Measurements from ENCODE around the gene DDR1.

The DDR1 gene

GRCh38 chr6:30894935-30895334, 10.6 kb downstream of the DDR1 start:
- TF ChIP-seq, protein P1, sequence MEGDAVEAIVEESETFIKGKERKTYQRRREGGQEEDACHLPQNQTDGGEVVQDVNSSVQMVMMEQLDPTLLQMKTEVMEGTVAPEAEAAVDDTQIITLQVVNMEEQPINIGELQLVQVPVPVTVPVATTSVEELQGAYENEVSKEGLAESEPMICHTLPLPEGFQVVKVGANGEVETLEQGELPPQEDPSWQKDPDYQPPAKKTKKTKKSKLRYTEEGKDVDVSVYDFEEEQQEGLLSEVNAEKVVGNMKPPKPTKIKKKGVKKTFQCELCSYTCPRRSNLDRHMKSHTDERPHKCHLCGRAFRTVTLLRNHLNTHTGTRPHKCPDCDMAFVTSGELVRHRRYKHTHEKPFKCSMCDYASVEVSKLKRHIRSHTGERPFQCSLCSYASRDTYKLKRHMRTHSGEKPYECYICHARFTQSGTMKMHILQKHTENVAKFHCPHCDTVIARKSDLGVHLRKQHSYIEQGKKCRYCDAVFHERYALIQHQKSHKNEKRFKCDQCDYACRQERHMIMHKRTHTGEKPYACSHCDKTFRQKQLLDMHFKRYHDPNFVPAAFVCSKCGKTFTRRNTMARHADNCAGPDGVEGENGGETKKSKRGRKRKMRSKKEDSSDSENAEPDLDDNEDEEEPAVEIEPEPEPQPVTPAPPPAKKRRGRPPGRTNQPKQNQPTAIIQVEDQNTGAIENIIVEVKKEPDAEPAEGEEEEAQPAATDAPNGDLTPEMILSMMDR (IDR thresholded peaks at IDR 0.05; ENCODE audit: poor library complexity, severe bottlenecking): no peak
- Histone ChIP-seq H3K9me3 (ENCODE audit: severe bottlenecking) (no peaks in the 10 kb centered on the region), H3K27me3 (ENCODE audit: insufficient read depth, poor library complexity, severe bottlenecking) (no peaks in the 10 kb centered on the region), H3K36me3 (ENCODE audit: low read depth) (peaks cover 94% of the 10 kb centered on the region), H3K27ac (ENCODE audit: poor library complexity, severe bottlenecking) (no peak overlapping the region), H3K4me1 (ENCODE audit: insufficient read depth, poor library complexity, severe bottlenecking) (peaks cover 7% of the 10 kb centered on the region), H3K4me3 (ENCODE audit: severe bottlenecking) (no peak overlapping the region)
- ATAC-seq (ENCODE audit: low read depth) (no peak), DNase-seq (ENCODE audit: low spot score) (no peak)

GRCh38 chr6:30895343-30895742, 11.0 kb downstream of the DDR1 start:
- Histone ChIP-seq H3K4me3 (ENCODE audit: severe bottlenecking) (no peak overlapping the region), H3K27ac (ENCODE audit: poor library complexity, severe bottlenecking) (no peak overlapping the region), H3K27me3 (ENCODE audit: insufficient read depth, poor library complexity, severe bottlenecking) (no peaks in the 10 kb centered on the region), H3K9me3 (ENCODE audit: severe bottlenecking) (no peaks in the 10 kb centered on the region), H3K36me3 (ENCODE audit: low read depth) (peaks cover 90% of the 10 kb centered on the region), H3K4me1 (ENCODE audit: insufficient read depth, poor library complexity, severe bottlenecking) (peaks cover 3% of the 10 kb centered on the region)
- DNase-seq (ENCODE audit: low spot score) (no peak), ATAC-seq (ENCODE audit: low read depth) (no peak)
- TF ChIP-seq, protein P1 (IDR thresholded peaks at IDR 0.05; ENCODE audit: poor library complexity, severe bottlenecking): no peak

DNA sequence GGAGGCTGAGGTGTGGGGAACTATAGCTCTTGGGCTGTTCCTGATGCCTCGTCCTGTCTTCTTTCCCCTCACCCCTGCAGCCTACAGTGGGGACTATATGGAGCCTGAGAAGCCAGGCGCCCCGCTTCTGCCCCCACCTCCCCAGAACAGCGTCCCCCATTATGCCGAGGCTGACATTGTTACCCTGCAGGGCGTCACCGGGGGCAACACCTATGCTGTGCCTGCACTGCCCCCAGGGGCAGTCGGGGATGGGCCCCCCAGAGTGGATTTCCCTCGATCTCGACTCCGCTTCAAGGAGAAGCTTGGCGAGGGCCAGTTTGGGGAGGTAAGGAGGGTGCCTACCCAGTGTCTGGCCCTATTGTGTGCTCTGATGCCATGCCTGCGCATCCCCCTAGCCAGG, 12.2 kb downstream of the DDR1 start:
- DNase-seq (ENCODE audit: low spot score): no peak
- Histone ChIP-seq H3K4me1 (ENCODE audit: insufficient read depth, poor library complexity, severe bottlenecking) (no peaks in the 10 kb centered on the region), H3K4me3 (ENCODE audit: severe bottlenecking) (no peak overlapping the region), H3K27ac (ENCODE audit: poor library complexity, severe bottlenecking) (no peak overlapping the region), H3K27me3 (ENCODE audit: insufficient read depth, poor library complexity, severe bottlenecking) (no peaks in the 10 kb centered on the region), H3K36me3 (ENCODE audit: low read depth) (peaks cover 78% of the 10 kb centered on the region), H3K9me3 (ENCODE audit: severe bottlenecking) (no peaks in the 10 kb centered on the region)
- TF ChIP-seq, protein P1 (IDR thresholded peaks at IDR 0.05; ENCODE audit: poor library complexity, severe bottlenecking): no peak
- no peak for ATAC-seq (ENCODE audit: low read depth)

GRCh38 chr6:30897882-30898281, 13.6 kb downstream of the DDR1 start:
- no peaks in the 10 kb centered on the region for H3K4me1 ChIP-seq (ENCODE audit: insufficient read depth, poor library complexity, severe bottlenecking)
- H3K4me3 ChIP-seq (ENCODE audit: severe bottlenecking): no peak overlapping the region
- TF ChIP-seq, protein P1 (IDR thresholded peaks at IDR 0.05; ENCODE audit: poor library complexity, severe bottlenecking): no peak
- no peak for DNase-seq (ENCODE audit: low spot score)
- H3K9me3 ChIP-seq (ENCODE audit: severe bottlenecking): no peaks in the 10 kb centered on the region
- ATAC-seq (ENCODE audit: low read depth): no peak
- H3K27ac ChIP-seq (ENCODE audit: poor library complexity, severe bottlenecking): no peak overlapping the region
- H3K27me3 ChIP-seq (ENCODE audit: insufficient read depth, poor library complexity, severe bottlenecking): no peaks in the 10 kb centered on the region
- H3K36me3 ChIP-seq (ENCODE audit: low read depth): peaks cover 65% of the 10 kb centered on the region

DNA sequence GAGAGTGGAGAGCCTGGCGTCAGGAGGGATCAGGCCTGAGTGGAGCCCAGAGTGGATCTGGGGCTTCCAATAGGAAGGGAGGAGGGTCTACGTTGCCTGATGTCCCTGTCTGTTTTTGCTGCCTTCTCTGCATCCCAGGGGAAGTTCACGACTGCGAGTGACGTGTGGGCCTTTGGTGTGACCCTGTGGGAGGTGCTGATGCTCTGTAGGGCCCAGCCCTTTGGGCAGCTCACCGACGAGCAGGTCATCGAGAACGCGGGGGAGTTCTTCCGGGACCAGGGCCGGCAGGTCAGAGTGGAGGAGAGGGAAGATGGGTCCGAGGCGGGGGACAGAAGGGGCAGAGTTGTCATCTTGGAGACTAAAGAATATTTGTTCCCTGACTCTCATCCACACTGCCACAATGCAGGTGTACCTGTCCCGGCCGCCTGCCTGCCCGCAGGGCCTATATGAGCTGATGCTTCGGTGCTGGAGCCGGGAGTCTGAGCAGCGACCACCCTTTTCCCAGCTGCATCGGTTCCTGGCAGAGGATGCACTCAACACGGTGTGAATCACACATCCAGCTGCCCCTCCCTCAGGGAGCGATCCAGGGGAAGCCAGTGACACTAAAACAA, 14.5 kb downstream of the DDR1 start:
- H3K9me3 ChIP-seq (ENCODE audit: severe bottlenecking): no peaks in the 10 kb centered on the region
- H3K4me1 ChIP-seq (ENCODE audit: insufficient read depth, poor library complexity, severe bottlenecking): no peaks in the 10 kb centered on the region
- H3K27ac ChIP-seq (ENCODE audit: poor library complexity, severe bottlenecking): no peak overlapping the region
- no peak overlapping the region for H3K4me3 ChIP-seq (ENCODE audit: severe bottlenecking)
- no peaks in the 10 kb centered on the region for H3K27me3 ChIP-seq (ENCODE audit: insufficient read depth, poor library complexity, severe bottlenecking)
- ATAC-seq (ENCODE audit: low read depth) (no peak), DNase-seq (ENCODE audit: low spot score) (no peak)
- TF ChIP-seq, protein P1 (IDR thresholded peaks at IDR 0.05; ENCODE audit: poor library complexity, severe bottlenecking): no peak
- peaks cover 55% of the 10 kb centered on the region for H3K36me3 ChIP-seq (ENCODE audit: low read depth)
